Activated CD4-positive, CD25-positive, alpha-beta regulatory T cell treated with anti-CD3 and anti-CD28 coated beads, Interleukin-2, amount 50 U/mL, for 16 hours (primary cell): ENCODE results near the gene CBLC.

Source experiments
- DNase-seq: peaks from one replicate; pipeline ENCODE4 v3.0.0-alpha.2; 2020; ENCODE audit warnings: low read depth, low spot score

Gene CBLC

DNA sequence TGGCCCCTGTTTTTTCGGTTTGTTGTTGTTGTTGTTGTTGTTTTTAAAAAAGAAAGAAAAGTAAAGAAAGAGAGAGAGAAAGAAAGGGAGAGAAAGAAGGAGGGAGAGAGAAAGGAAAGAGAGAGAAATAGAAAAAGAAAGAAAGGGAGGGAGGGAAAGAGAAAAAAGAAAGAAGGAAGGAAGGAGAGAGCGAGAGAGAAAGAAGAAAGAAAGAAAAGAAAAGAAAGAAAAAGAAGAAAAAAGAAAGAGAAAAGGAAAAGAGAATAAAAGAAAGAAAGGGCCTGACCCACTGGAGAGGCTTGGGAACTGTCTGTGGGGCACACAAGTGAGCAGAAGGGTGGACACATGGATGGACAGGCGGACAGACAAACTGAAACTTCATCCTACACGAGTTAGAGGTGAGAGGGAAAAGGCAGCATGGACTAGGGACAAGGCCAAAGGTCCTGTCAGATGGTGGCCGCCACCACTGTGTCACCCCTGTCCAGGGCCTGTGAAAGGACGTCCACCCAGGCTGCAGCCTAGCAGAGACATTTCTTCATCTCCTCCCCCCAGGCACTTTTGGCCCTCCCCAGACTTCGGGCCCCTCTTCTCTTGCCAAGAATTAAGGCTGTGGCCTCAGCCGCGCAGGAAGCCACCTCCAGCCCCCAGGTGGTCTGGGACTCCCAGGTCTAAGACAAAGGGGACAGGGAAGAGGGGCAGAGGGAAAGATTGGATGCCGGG, 22.1 kb downstream of the CBLC start:
- DNase-seq, result no peak

DNA sequence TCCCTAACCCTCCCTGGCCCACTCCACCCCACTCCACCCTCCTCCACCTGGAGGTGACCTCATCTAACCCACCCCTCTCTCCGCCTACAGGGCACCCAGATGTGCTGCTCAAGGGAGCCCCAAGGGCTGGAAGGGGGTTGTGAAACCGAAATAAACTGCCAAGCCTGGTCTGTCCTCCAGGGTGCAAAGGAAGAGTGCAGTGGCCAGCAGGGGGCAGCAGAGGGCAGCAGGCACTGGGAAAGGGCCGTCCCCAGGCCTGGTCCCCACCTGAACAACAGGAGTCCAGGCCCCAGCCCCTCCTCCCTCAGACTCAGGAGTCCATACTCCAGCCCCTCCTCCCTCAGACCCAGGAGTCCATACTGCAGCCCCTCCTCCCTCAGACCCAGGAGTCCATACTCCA, 22.8 kb downstream of the CBLC start:
- DNase-seq, result peak; percentile 63

DNA sequence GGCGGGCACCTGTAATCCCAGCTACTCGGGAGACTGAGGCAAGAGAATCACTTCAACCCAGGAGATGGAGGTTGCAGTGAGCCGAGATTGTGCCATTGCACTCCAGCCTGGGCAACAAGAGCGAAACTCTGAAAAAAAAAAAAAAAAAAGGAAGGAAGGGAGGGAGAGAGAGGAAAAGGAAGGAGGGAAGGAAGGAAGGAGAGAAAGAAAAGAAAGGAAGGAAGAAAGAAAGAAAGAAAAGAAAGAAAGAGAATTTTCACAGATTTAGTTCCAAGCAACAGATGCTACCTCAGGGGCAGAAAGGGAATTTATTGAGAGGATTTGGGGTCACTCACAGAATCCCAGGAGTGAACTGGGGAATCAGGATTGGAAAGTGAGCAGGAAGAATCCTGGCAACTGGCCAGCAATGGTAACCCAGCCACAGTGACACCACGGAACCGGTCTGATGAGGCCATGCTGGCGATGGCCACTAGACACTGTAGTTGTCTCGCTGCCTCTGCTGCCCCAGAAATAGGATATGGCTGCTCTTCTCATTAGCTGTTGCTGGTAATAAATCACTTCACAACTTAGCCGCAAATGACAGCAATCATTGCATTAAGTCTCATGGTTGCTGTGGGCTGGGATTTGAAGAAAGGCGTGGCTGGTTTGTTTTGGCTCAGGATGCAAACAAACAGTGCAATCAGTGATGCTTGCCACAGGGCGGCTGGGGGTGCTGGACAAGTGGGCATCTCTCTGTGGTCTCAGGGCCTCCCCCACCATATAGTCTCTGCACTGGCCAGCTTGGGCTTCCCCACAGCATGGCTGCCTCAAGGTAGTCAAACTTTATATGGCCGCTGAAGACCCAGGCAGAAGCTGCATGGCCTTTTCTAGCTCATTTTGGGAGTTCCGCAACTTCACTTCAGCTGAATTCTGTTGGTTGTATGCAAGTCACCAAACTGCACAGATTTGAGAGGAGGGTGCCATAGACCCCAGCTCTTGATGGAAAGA, 26.0 kb downstream of the CBLC start:
- no peak for DNase-seq

DNA sequence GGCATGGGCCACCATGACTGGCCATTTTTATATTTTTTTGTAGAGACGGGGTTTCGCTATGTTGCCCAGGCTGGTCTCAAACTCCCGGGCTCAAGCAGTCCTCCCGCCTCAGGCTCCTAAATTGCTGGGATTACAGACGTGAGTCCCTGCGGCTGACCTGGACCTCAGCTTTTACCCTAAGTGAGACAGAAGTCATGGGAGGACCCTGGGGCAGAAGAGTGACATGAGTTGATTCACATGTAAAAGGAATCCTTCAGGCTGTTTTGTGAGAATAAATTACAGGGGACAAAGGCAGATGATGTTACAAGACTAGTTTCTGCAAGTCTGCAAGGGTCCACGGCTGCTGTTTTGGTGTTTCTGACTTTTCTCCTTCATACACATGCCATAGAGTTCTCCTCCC, 28.6 kb downstream of the CBLC start:
- no peak for DNase-seq

DNA sequence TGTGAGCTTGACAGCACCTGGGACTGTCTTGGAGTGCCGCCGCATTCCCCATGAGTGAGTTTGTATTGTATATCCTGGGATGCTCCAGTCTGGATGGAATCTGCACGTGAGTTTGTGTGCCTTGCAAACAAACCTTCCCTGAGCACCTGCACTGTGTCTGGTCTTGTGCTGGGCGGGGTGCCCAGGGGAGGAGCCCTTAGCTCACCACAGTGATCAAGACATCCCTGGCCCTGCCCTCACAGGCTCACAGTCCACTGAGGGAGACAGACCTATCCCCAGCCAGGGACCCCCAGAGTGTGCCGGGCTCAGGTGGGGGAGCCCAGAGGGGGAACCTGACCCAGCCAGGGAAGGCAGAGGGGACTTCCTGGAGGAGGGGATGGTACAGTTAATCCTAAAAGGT, 29.5 kb downstream of the CBLC start:
- no peak for DNase-seq

DNA sequence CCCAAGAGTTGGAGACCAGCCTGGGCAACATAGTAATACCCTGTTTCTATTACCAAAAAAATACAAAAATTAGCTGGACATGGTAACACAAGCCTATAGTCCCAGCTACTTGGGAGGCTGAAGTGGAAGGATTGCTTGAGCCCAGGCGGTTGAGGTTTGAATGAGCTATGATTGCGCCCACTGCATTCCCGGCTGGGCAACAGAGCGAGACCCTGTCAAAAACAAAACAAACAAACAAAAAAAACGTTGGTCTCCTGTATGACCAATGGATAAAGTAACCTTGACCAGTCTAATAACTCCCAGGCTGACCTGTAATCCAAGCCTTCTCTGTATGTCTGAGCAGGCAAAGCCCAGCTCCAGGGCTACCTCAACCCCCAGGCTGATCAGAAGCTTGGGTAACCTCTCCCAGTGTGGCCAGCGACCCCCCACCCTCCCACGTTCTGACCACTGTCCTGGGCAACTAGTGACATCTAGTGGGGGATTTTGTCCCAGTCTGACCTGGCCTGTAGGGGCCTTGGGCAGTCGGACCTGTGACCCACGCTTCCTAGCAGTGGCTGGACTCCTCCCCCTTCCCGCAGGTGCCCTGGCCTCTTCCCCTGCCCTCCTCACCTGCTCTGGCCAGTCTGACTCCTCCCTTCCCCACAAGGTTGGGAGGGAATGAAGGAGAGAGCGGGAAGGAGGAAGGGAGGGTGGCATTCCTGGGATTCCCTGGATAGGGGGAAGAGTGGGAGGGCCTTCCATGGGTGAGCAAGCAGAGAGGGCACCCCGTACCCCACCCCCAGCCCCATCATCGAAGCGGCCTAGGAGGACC, 30.2 kb downstream of the CBLC start:
- no peak for DNase-seq

DNA sequence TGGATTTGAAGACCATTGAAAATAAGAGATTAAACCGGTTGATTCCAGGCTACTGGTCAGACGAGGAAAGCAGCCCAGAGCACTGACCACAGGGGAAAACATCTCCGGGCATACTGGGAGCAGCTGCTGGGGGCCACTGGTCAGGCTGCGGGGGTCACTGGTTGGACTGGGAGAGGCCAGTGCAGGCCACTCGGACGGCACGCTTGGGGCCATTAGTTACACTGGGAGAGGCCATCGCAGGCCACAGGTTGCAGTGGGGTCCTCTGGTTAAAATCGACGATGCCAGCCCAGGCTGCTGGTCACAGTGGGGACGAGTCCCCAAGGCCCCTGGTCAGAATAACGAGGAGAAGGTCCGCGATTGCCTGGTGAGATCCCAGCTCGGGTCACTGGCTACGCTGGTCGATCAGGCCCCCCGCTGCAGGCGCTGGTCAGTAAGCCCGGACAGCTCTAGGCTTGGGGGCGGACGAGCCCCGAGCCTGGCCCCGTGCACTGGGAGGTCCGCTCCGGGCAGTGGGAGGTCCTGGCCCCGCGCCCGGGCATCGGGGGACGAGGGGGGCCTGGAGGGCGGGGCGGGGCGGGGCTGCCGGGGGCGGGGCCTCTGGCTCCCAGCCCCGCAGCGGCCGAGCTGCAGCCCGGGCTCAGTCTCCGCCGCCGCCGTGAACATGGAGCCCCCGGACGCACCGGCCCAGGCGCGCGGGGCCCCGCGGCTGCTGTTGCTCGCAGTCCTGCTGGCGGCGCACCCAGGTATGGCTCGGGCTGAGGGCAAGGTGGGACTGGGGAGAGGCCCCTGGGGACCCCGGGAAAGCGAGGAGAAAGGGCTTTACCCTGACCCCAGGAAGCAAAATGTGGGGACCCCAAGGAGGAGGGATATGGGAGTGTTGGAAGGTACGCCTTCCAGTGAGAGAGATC, 31.0 kb downstream of the CBLC start, which contains the start of gene BCAM:
BCAM (plus strand) TSS at position 641 of the 909 bp plus-strand sequence; CDS start at position 663, 22 bp downstream.
- DNase-seq, result no peak

DNA sequence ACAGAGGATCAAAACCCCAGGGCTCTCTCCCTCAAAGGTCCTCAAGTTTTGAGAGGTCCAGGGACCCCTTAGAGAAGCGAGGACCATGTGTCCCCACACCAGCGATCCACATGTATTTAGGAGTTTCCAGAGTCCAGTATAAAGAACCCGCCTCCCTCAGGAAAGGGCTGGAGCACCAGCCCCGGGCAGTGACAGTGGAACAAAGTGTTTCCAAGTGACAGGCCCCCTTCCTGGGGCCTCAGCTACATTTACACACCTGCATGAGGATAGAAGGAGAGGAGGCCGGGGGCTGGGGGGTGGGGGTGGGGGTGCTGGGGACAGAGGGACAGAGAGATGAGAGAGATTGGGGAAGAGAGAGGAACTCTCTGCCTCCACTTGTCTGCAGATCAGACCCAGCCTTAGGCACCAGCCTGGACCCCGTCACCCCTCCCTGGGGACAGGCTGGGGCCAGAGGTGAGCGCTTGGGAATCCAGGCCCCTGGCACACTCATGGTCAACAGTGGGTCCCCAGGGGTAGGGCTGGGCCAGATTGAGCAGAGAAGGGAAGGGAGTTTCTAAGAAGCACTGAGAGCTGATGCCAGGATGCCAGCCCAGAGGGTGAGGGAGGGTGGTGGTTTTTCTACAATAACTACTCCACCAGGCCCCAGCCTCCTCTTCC, 32.0 kb downstream of the CBLC start:
- no peak for DNase-seq

DNA sequence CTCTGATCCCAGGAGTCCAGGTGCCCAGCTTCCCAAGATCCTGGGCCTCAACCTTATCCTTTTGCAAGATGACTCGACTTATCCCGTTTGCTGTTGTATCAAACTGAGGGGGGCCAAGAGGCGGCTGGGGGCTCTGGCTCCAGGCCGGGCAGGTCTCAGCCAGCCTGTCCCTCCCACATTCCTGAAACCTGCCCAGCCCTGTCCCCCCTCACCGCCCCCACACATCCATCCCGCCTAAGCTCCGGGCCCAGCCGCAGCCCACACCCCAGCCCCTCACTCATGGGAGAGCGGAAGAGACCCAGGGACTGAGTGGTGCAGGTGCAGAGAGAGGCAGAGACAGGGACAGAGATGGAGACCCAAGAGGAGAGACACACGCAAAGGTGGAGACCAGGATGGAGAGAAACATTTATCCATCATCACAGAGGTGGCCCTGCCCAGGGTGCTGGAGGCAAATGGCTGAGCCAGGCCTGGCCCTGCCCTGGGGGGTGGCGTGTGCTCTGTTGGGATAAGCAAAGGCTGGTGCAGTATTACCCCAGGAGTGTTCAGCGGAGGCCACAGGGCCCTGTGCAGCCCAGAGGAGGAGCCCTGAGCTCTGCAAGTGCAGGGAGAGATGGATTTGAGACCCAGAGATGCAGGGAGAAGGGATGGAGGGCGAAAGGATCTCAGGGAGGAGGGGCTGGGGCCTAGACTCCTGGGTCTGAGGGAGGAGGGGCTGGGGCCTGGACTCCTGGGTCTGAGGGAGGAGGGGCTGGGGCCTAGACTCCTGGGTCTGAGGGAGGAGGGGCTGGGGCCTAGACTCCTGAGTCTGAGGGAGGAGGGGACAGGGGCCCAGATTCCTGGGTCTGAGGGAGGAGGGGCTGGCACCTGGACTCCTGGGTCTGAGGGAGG, 32.8 kb downstream of the CBLC start:
- no peak for DNase-seq

DNA sequence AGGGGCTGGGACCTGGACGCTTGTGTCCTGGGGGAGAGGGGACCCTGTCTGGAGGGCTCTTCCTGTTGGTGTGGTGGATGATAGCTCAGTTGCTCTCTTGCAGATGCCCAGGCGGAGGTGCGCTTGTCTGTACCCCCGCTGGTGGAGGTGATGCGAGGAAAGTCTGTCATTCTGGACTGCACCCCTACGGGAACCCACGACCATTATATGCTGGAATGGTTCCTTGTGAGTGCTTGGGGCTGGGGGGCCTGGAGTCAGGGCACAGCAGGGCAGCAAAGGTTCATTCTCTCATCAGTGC, 33.4 kb downstream of the CBLC start:
- DNase-seq, result no peak

DNA sequence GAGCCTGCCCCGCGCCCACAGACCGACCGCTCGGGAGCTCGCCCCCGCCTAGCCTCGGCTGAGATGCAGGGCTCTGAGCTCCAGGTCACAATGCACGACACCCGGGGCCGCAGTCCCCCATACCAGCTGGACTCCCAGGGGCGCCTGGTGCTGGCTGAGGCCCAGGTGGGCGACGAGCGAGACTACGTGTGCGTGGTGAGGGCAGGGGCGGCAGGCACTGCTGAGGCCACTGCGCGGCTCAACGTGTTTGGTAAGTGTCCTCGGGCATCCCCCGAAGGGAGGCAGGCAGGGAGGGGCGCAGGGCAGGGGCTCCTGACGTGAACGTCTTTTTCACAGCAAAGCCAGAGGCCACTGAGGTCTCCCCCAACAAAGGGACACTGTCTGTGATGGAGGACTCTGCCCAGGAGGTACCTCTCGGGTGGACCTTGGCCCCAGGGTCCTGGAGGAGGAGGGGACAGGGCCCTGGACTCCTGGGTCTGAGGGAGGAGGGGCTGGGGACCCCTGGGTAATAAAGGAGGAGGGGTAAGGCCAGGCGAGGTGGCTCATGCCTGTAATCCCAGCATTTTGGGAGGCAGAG, 34.5 kb downstream of the CBLC start:
- no peak for DNase-seq

DNA sequence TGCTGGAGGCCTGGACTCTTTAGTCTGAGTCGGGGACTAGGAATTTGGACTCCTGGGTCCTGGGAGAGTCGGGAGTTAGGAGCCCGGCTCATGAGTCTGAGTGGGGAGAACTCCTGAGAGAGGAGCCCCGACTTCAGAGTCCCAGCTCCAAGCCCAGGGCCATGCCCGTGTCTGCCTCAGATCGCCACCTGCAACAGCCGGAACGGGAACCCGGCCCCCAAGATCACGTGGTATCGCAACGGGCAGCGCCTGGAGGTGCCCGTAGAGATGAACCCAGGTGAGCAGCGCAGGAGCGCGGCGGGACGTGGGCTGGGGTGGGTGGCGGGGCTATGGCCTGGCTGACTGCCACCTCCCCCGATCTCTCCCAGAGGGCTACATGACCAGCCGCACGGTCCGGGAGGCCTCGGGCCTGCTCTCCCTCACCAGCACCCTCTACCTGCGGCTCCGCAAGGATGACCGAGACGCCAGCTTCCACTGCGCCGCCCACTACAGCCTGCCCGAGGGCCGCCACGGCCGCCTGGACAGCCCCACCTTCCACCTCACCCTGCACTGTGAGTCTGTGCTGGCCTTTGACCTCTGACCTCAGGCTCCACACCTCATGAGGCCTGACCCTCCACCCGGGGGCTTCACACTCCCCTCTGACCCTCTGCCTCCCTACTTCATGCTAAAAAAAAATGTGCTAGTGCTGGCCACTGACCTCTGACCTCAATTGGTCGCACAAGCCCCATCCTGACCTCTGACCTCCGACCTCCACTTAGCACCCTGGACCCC, 35.6 kb downstream of the CBLC start:
- no peak for DNase-seq

DNA sequence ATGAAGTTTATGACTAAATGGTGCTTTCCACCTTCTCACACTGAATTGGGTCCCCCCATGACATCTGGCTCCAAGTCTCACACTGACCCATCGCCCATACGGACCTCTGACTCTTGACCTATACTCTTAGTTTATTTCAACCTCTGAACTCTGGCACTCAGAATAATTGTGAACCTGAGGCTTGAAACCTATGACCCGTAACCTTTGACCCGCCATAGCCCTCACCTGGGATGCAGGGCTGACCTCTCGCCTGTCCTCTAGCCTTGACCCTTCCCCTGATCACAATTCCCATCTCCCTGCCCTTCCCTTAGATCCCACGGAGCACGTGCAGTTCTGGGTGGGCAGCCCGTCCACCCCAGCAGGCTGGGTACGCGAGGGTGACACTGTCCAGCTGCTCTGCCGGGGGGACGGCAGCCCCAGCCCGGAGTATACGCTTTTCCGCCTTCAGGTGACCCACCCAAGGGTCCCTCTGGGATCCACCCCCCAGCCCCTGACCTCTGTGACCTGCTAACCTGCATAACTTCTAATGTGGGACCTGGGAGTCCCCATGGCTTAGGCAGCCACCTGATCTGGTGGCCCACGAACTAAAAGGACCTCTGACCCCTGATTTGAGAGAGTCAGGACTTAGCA, 36.3 kb downstream of the CBLC start:
- DNase-seq, result no peak

DNA sequence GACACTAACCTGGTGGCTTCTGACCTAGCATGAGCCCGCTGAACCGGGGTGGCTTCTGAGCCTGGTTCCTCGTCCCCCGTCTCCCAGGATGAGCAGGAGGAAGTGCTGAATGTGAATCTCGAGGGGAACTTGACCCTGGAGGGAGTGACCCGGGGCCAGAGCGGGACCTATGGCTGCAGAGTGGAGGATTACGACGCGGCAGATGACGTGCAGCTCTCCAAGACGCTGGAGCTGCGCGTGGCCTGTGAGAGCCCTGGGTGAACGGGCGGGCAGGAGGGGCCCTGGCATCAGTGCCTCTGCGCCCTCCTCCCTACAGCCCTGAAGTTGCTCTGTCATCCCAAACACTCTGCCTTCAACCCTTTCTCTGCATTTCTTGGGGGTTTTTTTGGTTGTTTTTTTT, 36.8 kb downstream of the CBLC start:
- no peak for DNase-seq

DNA sequence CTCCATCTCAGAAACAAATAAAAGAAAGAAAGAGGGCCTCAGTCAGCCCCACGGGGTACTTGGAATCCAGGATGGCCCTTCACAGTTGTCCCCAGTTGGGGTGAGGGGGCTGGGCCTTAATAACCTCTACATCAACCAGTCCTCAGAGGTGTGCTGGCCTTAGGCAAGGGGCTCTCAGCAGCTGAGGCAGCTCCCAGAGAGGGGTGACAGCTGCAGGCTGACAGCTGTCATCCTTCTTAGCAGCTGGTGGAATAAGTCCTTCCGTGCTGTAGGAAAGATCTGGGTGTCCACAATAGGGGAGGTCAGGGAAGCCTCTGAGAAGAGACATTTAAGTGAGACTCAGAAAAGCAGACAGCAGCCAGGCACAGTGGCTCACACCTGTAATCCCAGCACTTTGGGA, 38.6 kb downstream of the CBLC start:
- no peak for DNase-seq

DNA sequence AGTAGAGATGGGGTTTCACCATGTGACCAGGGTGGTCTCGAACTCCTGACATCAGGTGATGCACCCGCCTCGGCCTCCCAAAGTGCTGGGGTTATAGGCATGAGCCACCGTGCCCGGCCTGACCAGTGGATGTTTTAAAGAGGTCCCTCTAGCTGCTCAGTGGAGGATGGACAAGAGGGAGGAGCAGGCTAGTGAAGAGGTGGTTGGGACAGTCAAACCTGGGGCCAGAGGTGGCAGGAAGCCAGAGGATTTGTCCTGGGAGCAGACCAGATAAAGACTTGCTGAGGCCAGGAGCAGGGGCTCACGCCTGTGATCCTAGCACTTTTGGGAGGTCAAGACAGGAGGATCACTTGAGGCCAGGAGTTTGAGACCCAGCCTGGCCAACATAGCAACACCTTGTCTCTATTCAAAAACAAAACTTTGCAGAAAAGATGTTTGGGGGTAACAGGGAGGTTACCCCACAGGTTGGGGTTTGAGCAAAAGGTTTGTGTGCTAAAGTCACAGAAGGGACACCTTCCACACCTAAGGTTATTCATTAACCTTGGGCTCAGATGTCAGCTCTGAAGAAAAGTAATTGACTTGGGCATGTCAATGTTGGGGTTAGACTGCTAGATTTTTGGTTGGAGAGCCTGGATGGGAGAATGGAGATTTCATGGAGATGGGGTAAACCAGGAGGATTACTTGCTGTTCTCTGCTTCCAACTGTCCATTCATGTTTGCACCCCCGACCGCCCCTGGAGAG, 40.2 kb downstream of the CBLC start:
- no peak for DNase-seq

DNA sequence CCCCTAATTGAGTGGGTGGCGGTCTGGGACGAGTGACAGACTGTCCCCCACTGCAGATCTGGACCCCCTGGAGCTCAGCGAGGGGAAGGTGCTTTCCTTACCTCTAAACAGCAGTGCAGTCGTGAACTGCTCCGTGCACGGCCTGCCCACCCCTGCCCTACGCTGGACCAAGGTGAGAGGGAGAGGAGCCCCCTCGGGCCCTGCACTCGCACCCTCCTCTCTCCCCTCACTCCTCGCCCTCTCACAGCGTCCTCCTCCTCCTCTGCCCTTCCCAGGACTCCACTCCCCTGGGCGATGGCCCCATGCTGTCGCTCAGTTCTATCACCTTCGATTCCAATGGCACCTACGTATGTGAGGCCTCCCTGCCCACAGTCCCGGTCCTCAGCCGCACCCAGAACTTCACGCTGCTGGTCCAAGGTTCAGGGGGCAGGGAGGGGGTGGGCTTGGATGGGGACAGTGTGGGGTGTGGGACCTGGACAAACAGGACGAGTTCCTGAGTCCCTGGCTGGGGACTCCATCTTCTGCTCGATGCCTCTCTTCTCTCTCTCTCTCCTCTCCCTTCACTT, 40.9 kb downstream of the CBLC start:
- DNase-seq, result no peak
